ENCODE results near the gene CNIH3. TPM values are rescaled to one million over a fixed set of nuclear protein-coding genes. Genes with fewer than 3 reads are reported as not detected.

CNIH3 gene
- total RNA-seq, 2 donors from 2014 or later, result 0.88 to 1.3 TPM

DNA sequence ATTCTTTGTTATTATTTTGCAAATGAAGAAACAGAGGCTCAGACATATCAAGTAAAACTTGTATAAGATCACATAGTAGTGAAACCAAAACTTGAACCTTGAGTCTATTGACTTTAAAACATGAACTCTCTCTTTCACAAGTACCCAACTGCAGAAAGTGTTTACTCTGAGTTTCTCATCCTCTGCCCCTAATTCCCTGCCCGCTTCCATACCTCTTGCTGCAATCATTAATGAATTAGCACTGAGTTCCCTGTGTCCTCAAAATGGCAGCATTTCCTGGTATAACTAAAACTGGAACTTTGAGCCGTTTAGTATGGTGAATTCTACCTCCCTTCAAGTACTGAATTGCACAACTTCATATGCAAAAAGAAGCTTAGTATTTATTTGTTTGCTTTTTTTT lies 165.7 kb downstream of the CNIH3 start:
- intact Hi-C loops (cut with DNase I), result no loop called here
- no peak for ATAC-seq
- no peak for DNase-seq

DNA sequence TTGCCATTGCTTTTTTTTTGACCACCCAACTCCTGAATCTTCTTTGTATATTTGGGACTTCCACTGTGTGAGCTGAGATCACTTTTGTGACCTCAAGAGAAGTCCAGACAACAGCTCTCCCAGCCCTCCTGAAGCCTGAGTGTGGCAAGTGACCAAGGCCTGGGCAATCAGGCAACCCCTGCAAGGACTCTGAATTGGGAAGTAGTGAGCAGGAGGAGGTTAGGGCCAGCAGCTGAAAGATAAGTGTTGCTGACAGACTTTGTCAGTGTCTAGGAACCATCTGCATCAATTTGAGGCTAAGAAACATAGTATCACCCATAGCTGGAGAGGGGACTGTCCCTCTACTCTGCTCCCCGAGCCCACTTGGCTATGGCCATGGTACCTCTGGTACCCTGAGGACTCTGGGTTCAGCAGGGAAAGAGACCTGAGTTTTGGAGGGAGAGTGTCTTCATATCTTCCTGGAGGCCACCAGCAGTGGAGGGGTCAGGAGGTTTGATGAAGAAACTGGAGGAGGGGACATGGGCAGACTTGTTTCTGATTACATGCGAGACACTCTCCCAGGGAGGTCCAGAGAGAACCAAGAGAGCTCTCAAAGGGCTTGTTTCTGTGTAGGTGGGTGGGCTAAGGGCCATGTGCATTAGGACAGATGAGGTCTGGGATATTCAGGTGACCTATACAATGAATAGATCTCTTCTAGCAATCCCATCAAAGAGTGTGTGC lies 166.3 kb downstream of the CNIH3 start:
- DNase-seq (no peak), ATAC-seq (no peak)
- intact Hi-C loops (cut with DNase I), result no loop called here

DNA sequence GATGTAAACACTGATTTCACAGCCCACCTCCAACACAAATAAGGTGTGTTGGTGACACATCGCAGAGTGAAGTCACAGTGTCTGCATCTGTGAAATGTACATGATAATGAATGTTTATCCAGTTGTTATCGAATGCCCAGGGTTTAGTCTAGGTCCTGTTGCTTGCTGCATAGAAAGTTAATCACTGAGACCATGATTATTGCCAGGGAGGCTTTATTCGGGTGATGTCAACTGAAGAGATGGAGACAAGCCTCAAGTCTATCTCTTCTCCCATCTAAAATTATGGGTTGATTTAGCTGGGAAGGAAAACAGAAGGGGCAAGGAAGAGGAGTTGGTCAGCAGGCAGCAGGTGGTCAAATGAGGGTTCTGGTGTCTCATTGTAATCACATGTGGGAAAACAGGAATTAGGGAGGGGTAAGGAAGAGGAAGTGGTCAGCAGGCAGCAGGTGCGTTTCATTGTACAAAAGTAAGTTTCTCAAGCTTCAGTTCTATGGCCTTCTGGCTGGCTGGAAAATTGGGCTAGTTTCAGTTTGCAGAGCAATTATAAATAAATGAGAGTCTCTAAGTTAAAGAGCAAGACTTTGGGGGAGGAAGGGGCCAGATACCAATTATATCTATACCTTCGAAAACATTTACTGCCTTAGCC lies 167.0 kb downstream of the CNIH3 start:
- intact Hi-C loops (cut with DNase I), result no loop called here
- ATAC-seq, result no peak

DNA sequence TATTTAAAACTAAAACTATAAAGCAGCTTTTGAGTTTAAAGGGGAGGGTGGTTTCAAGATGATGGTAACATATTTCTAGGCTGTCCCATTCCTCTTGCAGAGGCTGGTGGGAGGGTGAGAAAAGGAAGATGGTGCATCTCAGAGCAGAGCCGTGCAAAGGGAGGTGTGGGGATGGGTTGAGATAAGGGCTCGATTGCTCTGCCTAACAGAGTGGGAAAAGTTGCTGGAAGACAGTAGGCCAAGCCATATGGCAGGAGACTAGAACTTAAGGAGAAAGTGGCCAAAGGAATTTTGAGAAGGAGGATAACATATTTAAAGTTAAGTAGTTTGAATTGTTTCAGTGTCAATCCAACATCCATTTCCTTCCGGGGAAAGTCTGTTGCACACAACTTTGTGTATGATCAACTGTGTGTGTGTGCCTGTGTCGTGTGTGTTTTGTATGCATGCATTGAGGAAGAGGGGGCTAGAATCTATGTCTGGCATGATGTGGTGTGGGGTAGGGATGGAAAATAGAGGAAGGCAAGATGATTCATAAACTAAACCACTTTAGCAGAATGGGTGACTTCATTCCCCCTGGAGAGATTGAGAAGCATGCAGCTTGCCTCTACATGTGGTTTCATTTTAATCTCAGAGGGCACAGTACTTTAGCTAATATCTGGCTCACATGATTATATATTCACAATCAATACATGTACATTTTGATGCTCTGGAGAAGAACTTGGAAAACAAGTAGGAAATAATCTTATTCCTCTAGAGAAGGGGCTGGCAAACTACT lies 168.3 kb downstream of the CNIH3 start:
- DNase-seq, result no peak
- no peak for ATAC-seq
- intact Hi-C loops (cut with DNase I), result no loop called here

More for the DNA sequence above, 167.0 kb downstream of the CNIH3 start:
- DNase-seq, result no peak

DNA sequence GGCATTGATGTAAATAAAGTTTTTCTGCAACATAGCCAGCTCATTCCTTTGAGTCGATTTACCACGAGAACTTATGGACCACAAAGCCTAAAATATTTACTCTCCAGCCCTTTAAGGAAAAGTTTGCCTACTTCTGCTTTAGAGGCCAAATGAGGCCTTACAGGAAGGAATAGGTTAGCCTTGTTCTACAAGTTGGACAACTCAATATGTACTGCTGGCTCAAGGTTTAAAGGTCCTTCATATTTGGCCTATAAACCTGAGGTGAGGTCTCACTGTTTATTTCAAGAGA lies 168.9 kb downstream of the CNIH3 start:
- no peak for ATAC-seq
- DNase-seq, result no peak
- intact Hi-C loops (cut with DNase I), result no loop called here

DNA sequence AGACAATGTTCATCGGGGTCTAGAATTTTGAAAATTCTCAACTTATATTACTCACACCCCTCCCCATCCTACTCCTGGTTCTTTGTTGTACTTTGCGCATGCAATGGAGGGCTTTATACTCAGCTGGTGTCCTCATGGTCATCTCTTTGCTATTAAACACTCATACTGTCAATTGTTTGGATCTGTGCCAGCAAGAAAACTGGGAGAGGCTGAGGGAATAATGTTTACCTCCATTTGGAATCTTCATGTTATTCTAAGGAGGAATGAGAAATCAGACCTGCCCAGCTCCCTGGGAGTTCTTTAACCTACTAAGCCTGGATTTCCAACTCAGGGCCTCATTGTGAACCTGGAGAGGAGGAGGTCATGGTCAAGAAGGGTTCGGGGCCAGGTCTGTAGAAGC lies 169.5 kb downstream of the CNIH3 start:
- ATAC-seq (no peak), DNase-seq (no peak)
- intact Hi-C loops (cut with DNase I), result no loop called here

DNA sequence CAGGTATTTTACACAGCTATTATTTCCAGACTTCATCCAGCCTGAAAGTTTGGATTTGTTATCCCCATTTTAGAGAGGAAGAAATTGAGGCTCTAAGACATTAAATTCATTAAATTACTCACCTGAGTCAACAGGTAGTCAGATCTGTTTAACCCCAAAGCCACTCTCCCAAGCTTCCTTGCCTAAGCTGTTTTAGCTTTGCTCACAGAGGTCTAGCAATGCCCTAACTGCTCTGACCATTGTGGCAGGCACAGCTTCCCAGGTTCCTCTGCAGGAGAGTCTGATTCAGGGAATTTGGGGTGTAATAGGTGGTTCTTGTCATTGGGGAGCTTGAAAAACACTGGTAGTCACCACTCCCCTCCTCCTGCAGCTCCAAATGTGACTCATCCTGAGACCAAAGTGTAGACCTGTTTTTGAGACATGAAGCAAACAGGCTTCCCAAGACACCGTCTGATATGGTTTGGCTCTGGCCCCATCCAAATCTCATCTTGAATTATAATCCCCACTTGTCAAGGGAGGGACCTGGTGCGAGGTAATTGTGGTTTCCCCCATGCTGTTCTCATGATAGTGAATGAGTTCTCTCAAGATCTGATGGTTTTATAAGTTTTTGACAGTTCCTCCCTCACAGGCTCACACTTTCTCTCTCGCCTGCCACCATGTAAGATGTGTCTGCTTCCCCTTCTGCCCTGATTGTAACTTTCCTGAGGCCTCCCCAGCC lies 170.6 kb downstream of the CNIH3 start:
- no peak for ATAC-seq
- intact Hi-C loops (cut with DNase I), result no loop called here
- DNase-seq, result no peak

DNA sequence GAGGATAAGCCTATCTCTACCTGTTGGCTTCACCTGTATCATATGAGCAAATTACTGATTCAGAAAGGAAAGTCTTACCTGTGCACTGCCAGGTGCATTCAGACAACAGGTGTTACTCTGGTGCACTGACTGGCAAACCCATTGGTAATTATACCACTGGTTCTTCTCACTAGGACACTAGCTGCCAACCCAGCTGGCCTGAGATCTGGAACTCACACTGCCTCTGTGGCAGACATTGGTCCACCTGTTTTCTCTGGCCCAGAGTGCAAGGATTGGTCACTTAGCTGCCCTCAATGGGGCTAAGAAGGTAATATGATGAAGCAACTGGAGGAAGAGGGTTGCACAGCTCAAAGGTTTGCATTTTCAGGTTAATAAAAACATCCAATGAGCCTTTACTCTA lies 173.2 kb downstream of the CNIH3 start:
- DNase-seq, result no peak
- intact Hi-C loops (cut with DNase I), result no loop called here
- no peak for ATAC-seq

Other genes starting within 250 kb of the CNIH3 start
- gene WDR26, start 181.5 kb upstream of the CNIH3 start, total RNA-seq, result 10 to 100 TPM; 54.3 to 67.4 TPM

Data from left cardiac atrium (tissue), 4 donors.